ENCODE results near the gene ADD1.

Gene ADD1

GRCh38 chr4:2932321-2932950, 88.8 kb downstream of the ADD1 start:
- no peak for TF ChIP-seq CTCF (IDR thresholded peaks at IDR 0.05; ENCODE audit: control insufficient read depth, insufficient read depth, low read depth, low read length, missing control alignments)
- no peak overlapping the region for H3K4me3 ChIP-seq (ENCODE audit: control insufficient read depth, low read depth, low read length)
- no peak for DNase-seq (ENCODE audit: low read depth)

- TF ChIP-seq CTCF (IDR thresholded peaks at IDR 0.05; ENCODE audit: control insufficient read depth, insufficient read depth, low read depth, low read length, missing control alignments) = no peak
- DNase-seq (ENCODE audit: low read depth) = no peak
- peak overlapping the region; percentile 77 for H3K4me3 ChIP-seq (ENCODE audit: control insufficient read depth, low read depth, low read length)
Measured at GRCh38 chr4:2932951-2933565, 89.4 kb downstream of the ADD1 start.

GRCh38 chr4:2933566-2934076, 90.0 kb downstream of the ADD1 start:
- H3K4me3 ChIP-seq (ENCODE audit: control insufficient read depth, low read depth, low read length) = peak overlapping the region; percentile 77
- no peak for TF ChIP-seq CTCF (IDR thresholded peaks at IDR 0.05; ENCODE audit: control insufficient read depth, insufficient read depth, low read depth, low read length, missing control alignments)
- no peak for DNase-seq (ENCODE audit: low read depth)

- peak overlapping the region; percentile 77 for H3K4me3 ChIP-seq (ENCODE audit: control insufficient read depth, low read depth, low read length)
- no peak for TF ChIP-seq CTCF (IDR thresholded peaks at IDR 0.05; ENCODE audit: control insufficient read depth, insufficient read depth, low read depth, low read length, missing control alignments)
- no peak for DNase-seq (ENCODE audit: low read depth)
Measured at GRCh38 chr4:2934077-2934812, 90.6 kb downstream of the ADD1 start.

GRCh38 chr4:2934813-2935761, 91.4 kb downstream of the ADD1 start:
- no peak for TF ChIP-seq CTCF (IDR thresholded peaks at IDR 0.05; ENCODE audit: control insufficient read depth, insufficient read depth, low read depth, low read length, missing control alignments)
- peak overlapping the region; percentile 77 for H3K4me3 ChIP-seq (ENCODE audit: control insufficient read depth, low read depth, low read length)
- peak; percentile 38 for DNase-seq (ENCODE audit: low read depth)

Measured in AG09309 (cell line).